ENCODE measurements around the gene MAN1C1. TPM values are rescaled to one million over a fixed set of nuclear protein-coding genes. Genes with fewer than 3 reads are reported as not detected.

The MAN1C1 gene
- total RNA-seq, 1 donor from 2014 or later: 39.4 TPM

- no peak for ATAC-seq
- no peak for DNase-seq (ENCODE audit: low spot score)
Observed at GRCh38 chr1:25612421-25612820, 4.2 kb upstream of the MAN1C1 start.

GRCh38 chr1:25613091-25613490, 3.5 kb upstream of the MAN1C1 start:
- no peak for ATAC-seq
- no peak for DNase-seq (ENCODE audit: low spot score)

GRCh38 chr1:25614501-25615171, 2.0 kb upstream of the MAN1C1 start:
- no peak for ATAC-seq
- DNase-seq (ENCODE audit: low spot score): no peak

- DNase-seq (ENCODE audit: low spot score): no peak
- no peak for ATAC-seq
Observed at GRCh38 chr1:25615172-25615541, 1.4 kb upstream of the MAN1C1 start.

- ATAC-seq: no peak
- no peak for DNase-seq (ENCODE audit: low spot score)
Observed at GRCh38 chr1:25615563-25616094, 962 bp upstream of the MAN1C1 start.

GRCh38 chr1:25616987-25617624, 515 bp downstream of the MAN1C1 start:
- DNase-seq (ENCODE audit: low spot score) (peak; percentile 55), ATAC-seq (peak; percentile 7)

DNA sequence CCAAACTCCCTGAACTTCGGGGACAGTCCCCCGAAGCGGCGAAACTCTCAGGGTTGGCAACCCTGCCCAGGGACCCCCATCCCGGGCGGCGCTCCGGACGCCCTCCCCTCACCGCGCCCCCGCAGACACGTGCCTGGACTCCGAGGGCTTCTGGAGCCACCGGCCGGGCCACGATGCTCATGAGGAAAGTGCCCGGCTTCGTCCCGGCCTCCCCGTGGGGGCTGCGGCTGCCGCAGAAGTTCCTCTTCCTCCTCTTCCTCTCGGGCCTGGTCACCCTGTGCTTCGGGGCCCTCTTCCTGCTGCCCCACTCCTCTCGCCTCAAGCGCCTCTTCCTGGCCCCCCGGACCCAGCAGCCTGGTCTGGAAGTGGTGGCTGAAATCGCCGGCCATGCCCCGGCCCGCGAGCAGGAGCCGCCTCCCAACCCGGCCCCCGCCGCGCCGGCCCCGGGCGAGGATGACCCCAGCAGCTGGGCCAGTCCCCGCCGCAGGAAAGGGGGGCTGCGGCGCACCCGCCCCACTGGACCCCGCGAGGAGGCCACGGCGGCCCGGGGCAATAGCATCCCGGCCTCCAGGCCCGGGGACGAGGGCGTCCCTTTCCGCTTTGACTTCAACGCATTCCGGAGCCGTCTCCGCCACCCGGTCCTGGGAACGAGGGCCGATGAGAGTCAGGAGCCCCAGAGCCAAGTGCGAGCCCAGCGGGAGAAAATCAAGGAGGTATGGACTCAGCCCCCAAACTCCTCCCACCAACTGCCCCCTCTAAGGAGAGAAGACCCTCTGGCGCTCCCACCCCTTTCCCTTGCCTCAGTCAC, 1.2 kb downstream of the MAN1C1 start:
- ATAC-seq: no peak
- DNase-seq (ENCODE audit: low spot score): no peak

DNA sequence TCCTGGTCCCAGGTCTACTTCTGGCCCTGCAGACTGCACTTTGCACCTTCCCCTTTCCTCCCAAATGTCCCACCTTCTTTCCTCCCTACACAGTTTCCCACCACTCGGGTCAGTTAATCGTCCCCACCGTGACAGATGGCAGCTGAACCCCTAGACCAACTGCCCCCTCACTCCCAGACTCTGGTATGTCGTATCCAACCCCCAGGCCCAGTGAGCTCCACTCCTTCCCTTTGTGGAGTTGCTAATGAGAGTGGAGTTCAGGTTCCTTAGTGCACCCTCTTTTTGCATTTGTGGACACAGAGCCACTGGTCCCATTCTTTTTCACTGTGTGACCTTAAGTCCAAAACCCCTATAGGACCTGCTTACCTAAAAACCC, 1.8 kb downstream of the MAN1C1 start:
- no peak for ATAC-seq
- no peak for DNase-seq (ENCODE audit: low spot score)

GRCh38 chr1:25619101-25619890, 2.7 kb downstream of the MAN1C1 start:
- no peak for ATAC-seq
- no peak for DNase-seq (ENCODE audit: low spot score)

DNA sequence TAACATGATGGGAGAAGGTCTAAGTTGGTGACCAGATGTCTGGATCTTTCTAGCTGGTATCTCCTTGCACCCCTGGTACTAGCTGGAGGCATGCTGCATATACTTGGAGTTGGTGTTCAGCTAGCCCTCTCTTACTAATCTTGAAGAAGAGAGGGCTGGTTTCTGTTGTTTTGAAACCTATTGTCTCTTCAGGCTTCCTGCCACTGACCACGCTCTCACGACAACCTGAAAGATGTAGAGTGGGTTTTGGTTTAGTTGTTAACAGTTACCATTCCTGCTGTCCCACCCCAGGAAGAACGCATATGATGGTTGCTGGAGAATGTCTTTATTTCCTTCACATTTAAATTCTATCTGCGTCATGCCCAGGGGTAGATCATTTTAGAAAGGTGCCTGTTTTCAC, 3.6 kb downstream of the MAN1C1 start:
- DNase-seq (ENCODE audit: low spot score) (no peak), ATAC-seq (no peak)

- DNase-seq (ENCODE audit: low spot score) (no peak), ATAC-seq (no peak)
Observed at GRCh38 chr1:25620701-25621350, 4.2 kb downstream of the MAN1C1 start.

GRCh38 chr1:25621876-25622275, 5.3 kb downstream of the MAN1C1 start:
- DNase-seq (ENCODE audit: low spot score): no peak

GRCh38 chr1:25622531-25622930, 5.9 kb downstream of the MAN1C1 start:
- ATAC-seq: no peak
- no peak for DNase-seq (ENCODE audit: low spot score)

More at GRCh38 chr1:25621876-25622275, 5.3 kb downstream of the MAN1C1 start:
- ATAC-seq: no peak

DNA sequence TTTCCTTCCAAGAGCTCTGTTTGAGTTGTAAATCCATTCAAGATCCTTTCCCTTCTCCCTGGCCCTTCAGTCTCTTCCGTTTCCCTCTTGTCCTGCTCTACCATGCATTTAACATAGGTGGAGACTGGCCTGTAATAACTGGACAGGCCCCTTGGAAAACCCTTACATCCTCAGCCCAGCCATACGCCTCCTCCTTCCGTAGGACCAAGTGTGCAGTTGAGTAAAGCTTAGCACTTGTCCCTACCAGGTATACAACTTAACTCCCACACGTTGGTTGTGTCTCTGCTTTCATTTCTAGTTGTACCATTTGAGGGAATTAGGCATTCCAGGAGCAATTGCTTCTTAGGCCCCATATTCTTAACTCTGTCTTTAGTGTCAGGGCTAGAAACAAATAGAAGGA, 6.4 kb downstream of the MAN1C1 start:
- ATAC-seq (no peak), DNase-seq (ENCODE audit: low spot score) (no peak)

DNA sequence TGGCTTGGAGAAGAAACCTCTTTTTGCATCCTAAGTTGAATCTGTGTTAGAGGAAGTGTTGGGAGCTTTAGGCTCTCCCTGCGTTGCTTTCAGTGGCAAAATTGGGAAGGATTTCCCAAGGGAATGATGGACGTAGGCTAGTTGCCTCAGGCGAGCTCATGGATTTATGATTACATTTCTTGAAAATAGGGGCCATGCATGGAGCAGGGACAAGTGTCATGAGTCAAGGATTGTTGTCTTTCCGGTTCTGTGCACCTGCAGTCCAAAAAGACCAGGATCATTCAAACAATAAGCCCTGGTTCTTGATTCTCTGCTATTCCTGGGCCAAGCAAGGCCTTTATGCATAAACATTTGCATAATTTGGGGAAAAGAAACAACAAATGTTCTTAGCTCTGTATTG, 7.1 kb downstream of the MAN1C1 start:
- no peak for ATAC-seq
- DNase-seq (ENCODE audit: low spot score): no peak

GRCh38 chr1:25624156-25624555, 7.6 kb downstream of the MAN1C1 start:
- no peak for DNase-seq (ENCODE audit: low spot score)
- no peak for ATAC-seq

DNA sequence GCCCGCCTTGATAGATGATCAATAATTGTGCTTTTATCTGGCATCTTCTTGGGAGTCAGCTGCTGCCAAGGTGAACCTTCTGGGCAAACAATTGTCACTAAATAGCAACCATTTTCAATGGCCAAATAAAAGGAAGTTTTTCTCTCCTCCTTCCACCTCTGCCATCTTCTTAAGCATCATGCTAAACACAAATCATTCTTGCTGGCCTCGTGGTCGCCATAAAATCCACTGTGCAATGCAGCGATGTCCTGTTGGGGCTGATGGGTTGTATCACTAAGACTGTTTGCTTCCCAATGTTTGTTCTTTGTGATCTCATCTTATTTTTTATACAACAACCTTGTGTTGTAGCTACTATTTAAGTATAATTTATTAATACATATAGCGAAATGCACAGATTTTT, 8.0 kb downstream of the MAN1C1 start:
- ATAC-seq: no peak
- no peak for DNase-seq (ENCODE audit: low spot score)

- no peak for DNase-seq (ENCODE audit: low spot score)
- ATAC-seq: no peak
Observed at GRCh38 chr1:25626018-25626417, 9.4 kb downstream of the MAN1C1 start.

DNA sequence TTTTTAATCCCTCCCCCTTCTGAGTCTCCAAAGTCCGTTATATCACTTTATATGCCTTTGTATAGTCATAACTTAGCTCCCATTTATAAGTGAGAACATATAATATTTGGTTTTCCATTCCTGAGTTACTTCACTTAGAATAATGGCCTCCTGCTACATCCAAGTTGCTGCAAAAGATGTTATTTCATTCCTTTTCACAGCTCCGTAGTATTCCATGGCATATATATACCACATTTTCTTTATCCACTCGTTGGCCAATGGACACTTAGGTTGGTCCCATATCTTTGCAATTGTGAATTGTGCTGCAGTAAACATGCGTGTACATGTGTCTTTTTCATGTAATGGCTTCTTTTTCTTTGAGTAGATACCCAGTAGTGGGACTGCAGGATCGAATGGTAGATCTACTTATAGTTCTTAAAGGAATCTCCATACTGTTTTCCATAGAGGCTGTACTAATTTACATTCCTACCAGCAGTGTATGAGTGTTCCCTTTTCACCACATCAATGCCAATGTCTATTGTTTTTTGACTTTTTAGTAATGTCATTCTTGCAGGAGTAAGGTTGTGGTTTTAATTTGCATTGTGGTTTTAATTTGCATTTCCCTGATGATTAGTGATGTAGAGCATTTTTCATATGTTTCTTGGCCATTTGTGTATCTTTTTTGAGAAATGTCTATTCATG, 12.3 kb downstream of the MAN1C1 start:
- ATAC-seq (no peak), DNase-seq (ENCODE audit: low spot score) (no peak)

DNA sequence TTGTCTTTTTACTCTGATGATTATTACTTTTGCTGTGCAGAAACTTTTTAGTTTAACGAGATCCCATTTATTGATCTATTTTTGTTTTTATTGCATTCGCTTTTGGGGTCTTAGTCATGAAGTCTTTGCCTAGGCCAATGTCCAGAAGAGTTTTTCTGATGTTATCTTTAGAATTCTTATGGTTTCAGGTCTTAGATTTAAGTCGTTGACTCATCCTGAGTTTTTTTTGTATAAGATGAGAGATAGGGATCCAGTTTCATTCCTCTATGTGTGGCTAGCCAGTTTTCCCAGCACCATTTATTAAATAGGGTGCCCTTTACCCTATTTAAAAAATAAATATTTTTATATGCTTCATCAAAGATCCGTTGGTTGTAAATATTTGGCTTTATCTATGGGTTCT, 13.2 kb downstream of the MAN1C1 start:
- no peak for ATAC-seq

More for the DNA sequence above, 13.2 kb downstream of the MAN1C1 start:
- DNase-seq (ENCODE audit: low spot score): no peak

Data from left lobe of liver (tissue), 2 donors.